GM21423 (cell line): ENCODE measurements around the gene TREH.
"Not testable (repeated sequence)": the region's sequence is repeated elsewhere in the genome, so short reads cannot be mapped to it uniquely, and the experiment has no call there.

Experiments used
- ATAC-seq: cut with Tn5 transposase; IDR thresholded peaks from one replicate; pipeline ENCODE4 v1.9.1; 2021; ENCODE audit warnings: mild to moderate bottlenecking, moderate library complexity; ENCODE audit not compliant: unreplicated experiment

TREH gene

GRCh38 chr11:118697346-118697745 lies 17.9 kb upstream of the TREH start:
- ATAC-seq: no peak

GRCh38 chr11:118696673-118697226 lies 17.3 kb upstream of the TREH start:
- ATAC-seq: no peak

- no peak for ATAC-seq
These were observed 15.3 kb upstream of the TREH start for GRCh38 chr11:118694771-118695170.

- ATAC-seq: no peak
These were observed 14.7 kb upstream of the TREH start for GRCh38 chr11:118694185-118694584.

GRCh38 chr11:118691926-118692830 lies 12.7 kb upstream of the TREH start:
- ATAC-seq: no peak

- no peak for ATAC-seq
These were observed 11.3 kb upstream of the TREH start for GRCh38 chr11:118690553-118691304.

GRCh38 chr11:118689852-118690552 lies 10.6 kb upstream of the TREH start:
- peak; percentile 82 for ATAC-seq

GRCh38 chr11:118689503-118689851 lies 10.0 kb upstream of the TREH start:
- peak; percentile 6 for ATAC-seq

GRCh38 chr11:118688851-118689502 lies 9.5 kb upstream of the TREH start:
- no peak for ATAC-seq

GRCh38 chr11:118688339-118688738 lies 8.9 kb upstream of the TREH start:
- not testable (repeated sequence) for ATAC-seq

GRCh38 chr11:118687906-118688305 lies 8.5 kb upstream of the TREH start:
- no peak for ATAC-seq

- ATAC-seq: no peak
These were observed 4.7 kb upstream of the TREH start for GRCh38 chr11:118684187-118684586.

- not testable (repeated sequence) for ATAC-seq
These were observed 3.5 kb upstream of the TREH start for GRCh38 chr11:118682939-118683338.

GRCh38 chr11:118682372-118682771 lies 2.9 kb upstream of the TREH start:
- no peak for ATAC-seq

- ATAC-seq: not testable (repeated sequence)
These were observed 542 bp downstream of the TREH start for GRCh38 chr11:118678908-118679307.

- ATAC-seq: no peak
These were observed 1.5 kb downstream of the TREH start for GRCh38 chr11:118677977-118678376.

- ATAC-seq: no peak
These were observed 5.4 kb downstream of the TREH start for GRCh38 chr11:118674082-118674435.

- no peak for ATAC-seq
These were observed 5.9 kb downstream of the TREH start for GRCh38 chr11:118673361-118674081.

- ATAC-seq: no peak
These were observed 6.6 kb downstream of the TREH start for GRCh38 chr11:118672846-118673245.

GRCh38 chr11:118671254-118671653 lies 8.2 kb downstream of the TREH start:
- no peak for ATAC-seq
